ENCODE measurements around the gene NRG2.

The NRG2 gene

GRCh38 chr5:140011297-140011802, 31.7 kb downstream of the NRG2 start:
- no peak for DNase-seq

GRCh38 chr5:140010798-140011197, 32.3 kb downstream of the NRG2 start:
- no peak for DNase-seq

- no peak for DNase-seq
These were observed 35.8 kb downstream of the NRG2 start for GRCh38 chr5:140007311-140007710.

GRCh38 chr5:140005145-140005591, 37.9 kb downstream of the NRG2 start:
- no peak for DNase-seq

- DNase-seq, result no peak
These were observed 38.9 kb downstream of the NRG2 start for GRCh38 chr5:140004174-140004573.

GRCh38 chr5:140003519-140003918, 39.6 kb downstream of the NRG2 start:
- no peak for DNase-seq

GRCh38 chr5:140000332-140000731, 42.8 kb downstream of the NRG2 start:
- peak in 18 of 56 donors; percentile 4 to 44 (median 16) for DNase-seq

GRCh38 chr5:139998837-139999236, 44.3 kb downstream of the NRG2 start:
- DNase-seq, result no peak

- no peak for DNase-seq
These were observed 45.8 kb downstream of the NRG2 start for GRCh38 chr5:139997276-139997675.

GRCh38 chr5:139995929-139996328, 47.2 kb downstream of the NRG2 start:
- no peak for DNase-seq

GRCh38 chr5:139994234-139994633, 48.9 kb downstream of the NRG2 start:
- no peak for DNase-seq

GRCh38 chr5:139985733-139986132, 57.4 kb downstream of the NRG2 start:
- no peak for DNase-seq

GRCh38 chr5:139985290-139985689, 57.8 kb downstream of the NRG2 start:
- DNase-seq, result no peak

GRCh38 chr5:139984816-139985215, 58.3 kb downstream of the NRG2 start:
- no peak for DNase-seq

GRCh38 chr5:139982975-139983240, 60.2 kb downstream of the NRG2 start:
- no peak for DNase-seq

GRCh38 chr5:139982157-139982974, 60.7 kb downstream of the NRG2 start:
- DNase-seq, result peak in 32 of 56 donors; percentile 7 to 74 (median 37)

- no peak for DNase-seq
These were observed 62.3 kb downstream of the NRG2 start for GRCh38 chr5:139980765-139981164.

GRCh38 chr5:139979943-139980342, 63.2 kb downstream of the NRG2 start:
- DNase-seq, result no peak

- DNase-seq, result no peak
These were observed 63.6 kb downstream of the NRG2 start for GRCh38 chr5:139979518-139979917.

- DNase-seq, result no peak
These were observed 66.4 kb downstream of the NRG2 start for GRCh38 chr5:139976703-139977102.

GRCh38 chr5:139975942-139976341, 67.2 kb downstream of the NRG2 start:
- DNase-seq, result no peak

- no peak for DNase-seq
These were observed 67.8 kb downstream of the NRG2 start for GRCh38 chr5:139975306-139975705.

GRCh38 chr5:139974661-139975060, 68.4 kb downstream of the NRG2 start:
- DNase-seq, result no peak
